Endothelial cell of umbilical vein (primary cell): ENCODE data around the gene ZNF496. TPM values are rescaled to one million over a fixed set of nuclear protein-coding genes. Genes with fewer than 3 reads are reported as not detected.
"Not testable (repeated sequence)": the region's sequence is repeated elsewhere in the genome, so short reads cannot be mapped to it uniquely, and the experiment has no call there.

ENCODE experiments used
- BruUV-seq: library from RNA; stranded (reverse); fragments of 400-500 nt; replicated peaks from 2 replicates; lab custom pipeline; 2021; lab: Mats Ljungman, UMichigan
- CTCF ChIA-PET: fragments of 300-600, 350-600 bp; sonication (Branson Sonifier 250); formaldehyde crosslinking; loops from one replicate; lab custom pipeline; 2021; ENCODE audit warnings: antibody characterized with exemption, inconsistent platforms; lab: Charles Lee
- POLR2A ChIA-PET: fragments of 300-600, 350-600 bp; sonication (Branson Sonifier 250); formaldehyde crosslinking; loops from one replicate; lab custom pipeline; 2021; ENCODE audit warnings: antibody characterized with exemption, inconsistent platforms; lab: Charles Lee
- DNase-seq: peaks from one replicate; pipeline ENCODE4 v3.0.0-alpha.2; 2011; ENCODE audit warnings: low read depth, low spot score
- FAIRE-seq: peaks from 2 replicates; lab custom pipeline; 2011; peaks lifted over from hg19 to GRCh38; lab: Jason Lieb, UNC
- H2AFZ ChIP-seq: 2 replicates; pipeline ENCODE4 v1.6.0; 2012; ENCODE audit warnings: low read depth, low read length, control low read depth, inconsistent platforms
- H3K27ac ChIP-seq: 2 replicates; pipeline ENCODE4 v1.5.1; 2011; ENCODE audit warnings: low read depth, mild to moderate bottlenecking, control low read depth, low read length, moderate library complexity; ENCODE audit not compliant: insufficient read depth
- H3K27me3 ChIP-seq, 2 experiments: 2 replicates each; pipeline versions ENCODE4 v1.6.0 to v1.6.1; 2011; ENCODE audit warnings: low read length in 2 of 2, mixed read lengths in 1 of 2; ENCODE audit not compliant: control insufficient read depth in 2 of 2, insufficient read depth in 2 of 2
- H3K36me3 ChIP-seq, 2 experiments: 2 replicates in 1 of 2; 3 replicates in 1 of 2; pipeline ENCODE4 v1.5.1; 2011; ENCODE audit warnings: low read length in 2 of 2, mild to moderate bottlenecking in 1 of 2, moderate library complexity in 1 of 2; ENCODE audit not compliant: control insufficient read depth in 2 of 2, insufficient read depth in 2 of 2; ENCODE audit errors: extremely low read depth in 1 of 2
- H3K4me1 ChIP-seq: 3 replicates; pipeline ENCODE4 v1.5.1; 2011; ENCODE audit warnings: mild to moderate bottlenecking, low read length; ENCODE audit not compliant: control insufficient read depth, insufficient read depth; ENCODE audit errors: extremely low read depth
- H3K4me2 ChIP-seq: 2 replicates; pipeline ENCODE4 v1.6.1; 2011; ENCODE audit warnings: low read length, control low read depth, mixed read lengths; ENCODE audit not compliant: insufficient read depth
- H3K4me3 ChIP-seq, 3 experiments: fragments of 200-600 bp in 1 of 3; sonication (generic), shearing (Covaris generic) in 1 of 3; replicated peaks in 1 of 3; 2 replicates each; pipeline ENCODE4 v1.5.1; 2011 to 2016; ENCODE audit warnings: control low read depth in 3 of 3, low read length in 3 of 3, mild to moderate bottlenecking in 2 of 3, inconsistent platforms in 1 of 3, low read depth in 1 of 3, moderate library complexity in 1 of 3; ENCODE audit not compliant: insufficient read depth in 1 of 3
- H3K79me2 ChIP-seq: 2 replicates; pipeline ENCODE4 v1.6.0; 2012; ENCODE audit warnings: low read length, inconsistent platforms; ENCODE audit not compliant: control insufficient read depth, insufficient read depth
- H3K9ac ChIP-seq: replicated peaks from 2 replicates; pipeline ENCODE3; 2011; ENCODE audit warnings: low read length, control low read depth; ENCODE audit not compliant: insufficient read depth; ENCODE audit errors: extremely low read depth
- H3K9me1 ChIP-seq: replicated peaks from 3 replicates; pipeline ENCODE4 v1.6.0; 2011; ENCODE audit warnings: mild to moderate bottlenecking, low read length; ENCODE audit not compliant: control insufficient read depth, insufficient read depth; ENCODE audit errors: extremely low read depth
- H3K9me3 ChIP-seq: replicated peaks from 2 replicates; pipeline ENCODE4 v1.5.1; 2012; ENCODE audit warnings: low read length, inconsistent platforms; ENCODE audit not compliant: control insufficient read depth, insufficient read depth
- H4K20me1 ChIP-seq: replicated peaks from 2 replicates; pipeline ENCODE3; 2011; ENCODE audit warnings: mild to moderate bottlenecking, low read length; ENCODE audit not compliant: control insufficient read depth, insufficient read depth; ENCODE audit errors: extremely low read depth
- EZH2 ChIP-seq: IDR thresholded peaks from 2 replicates; pipeline ENCODE4 v1.6.1; 2012; ENCODE audit warnings: borderline replicate concordance, low read depth, mild to moderate bottlenecking, moderate library complexity, low read length, inconsistent platforms; ENCODE audit not compliant: severe bottlenecking
- FOS ChIP-seq: IDR thresholded peaks from 2 replicates; pipeline ENCODE4 v1.6.1; 2011; ENCODE audit warnings: mild to moderate bottlenecking, low read length, moderate library complexity, borderline replicate concordance; ENCODE audit not compliant: insufficient read depth
- GATA2 ChIP-seq: IDR thresholded peaks from 2 replicates; pipeline ENCODE4 v1.7.0; 2011; ENCODE audit warnings: low read depth, mild to moderate bottlenecking, moderate library complexity, mixed read lengths, low read length; ENCODE audit not compliant: insufficient read length, insufficient read depth
- JUN ChIP-seq: IDR thresholded peaks from 2 replicates; pipeline ENCODE4 v1.6.1; 2011; ENCODE audit warnings: borderline replicate concordance, low read depth; ENCODE audit not compliant: insufficient read length, insufficient read depth
- MYC ChIP-seq: IDR thresholded peaks from one replicate; pipeline ENCODE4 v1.6.1; 2011; ENCODE audit warnings: mild to moderate bottlenecking, low read depth, low read length
- POLR2A ChIP-seq: IDR thresholded peaks from 2 replicates; pipeline ENCODE4 v1.6.1; 2012; ENCODE audit warnings: low read depth, mild to moderate bottlenecking, control low read depth, low read length
- POLR2AphosphoS5 ChIP-seq: IDR thresholded peaks from 2 replicates; pipeline ENCODE4 v1.6.1; 2012; ENCODE audit warnings: low read depth, mild to moderate bottlenecking, control low read depth, low read length, moderate library complexity; ENCODE audit not compliant: insufficient read depth
- dilution Hi-C: fragments of 300-500 bp; cut with MboI; formaldehyde crosslinking; loops from one replicate; pipeline ENCODE4 v1.15.0; 2019; ENCODE audit warnings: low sequenced_read_pairs; ENCODE audit not compliant: extremely low pct_ligation_motif_present
- intact Hi-C: fragments of 100-400 bp; cut with micrococcal nuclease; formaldehyde crosslinking; loops from one replicate; pipeline ENCODE4 v1.10.0; 2022
- polyA plus RNA-seq, 4 experiments: library from polyadenylated mRNA; depleted of rRNA in 3 of 4; stranded (reverse) in 3 of 4; unstranded in 1 of 4; fragments of >200 nt; gene quantifications; 2 replicates each; pipeline versions ENCODE4 v1.2.1 to v1.2.3, GENCODE V29; 2011 to 2012; ENCODE audit warnings: missing spikeins in 1 of 4
- total RNA-seq: library from RNA; stranded (reverse); gene quantifications from 2 replicates; pipeline ENCODE4 v1.2.3, GENCODE V29; 2021
- TF ChIP-seq, protein P1 (sequence below): IDR thresholded peaks from 2 replicates; pipeline ENCODE4 v1.6.1; 2011; ENCODE audit not compliant: insufficient read depth, insufficient read length
- TF ChIP-seq, protein P2 (sequence below), 2 donors: IDR thresholded peaks; 1 replicate in 1 of 2; 2 replicates in 1 of 2; pipeline ENCODE4 v1.5.1; 2011; ENCODE audit warnings: low read length in 2 of 2, mild to moderate bottlenecking in 2 of 2, moderate library complexity in 2 of 2, control low read depth in 1 of 2, inconsistent platforms in 1 of 2, low read depth in 1 of 2; ENCODE audit not compliant: insufficient read depth in 1 of 2; ENCODE audit errors: extremely low read depth in 1 of 2

ZNF496 gene
- total and polyA plus RNA-seq, 2 donors (not counting 3 experiments of a cell fraction or from before 2014, with no cell fraction given), result 22.4 to 46.0 TPM

DNA sequence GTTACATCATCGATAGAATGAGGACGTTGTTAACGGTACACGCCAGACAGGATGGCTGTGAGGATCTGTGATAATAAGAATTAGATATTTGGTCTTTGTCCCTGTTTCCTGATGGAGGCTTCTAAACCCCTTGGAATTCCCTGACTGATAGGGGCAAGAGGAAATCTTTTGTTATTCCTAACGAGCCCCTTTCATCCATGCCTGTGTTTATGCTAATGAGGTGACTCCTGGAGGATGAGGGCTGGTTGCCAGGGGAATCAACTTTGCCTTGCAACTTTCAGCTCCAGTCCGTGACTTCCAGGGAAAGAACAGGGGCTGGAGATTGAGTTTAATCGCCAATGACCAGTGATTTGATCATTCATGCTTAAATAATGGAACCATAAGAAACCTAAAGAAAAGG lies 45.0 kb upstream of the ZNF496 start:
- no peaks in the 10 kb centered on the region for H3K79me2 ChIP-seq
- dilution Hi-C loops (no loop called here), intact Hi-C loops (no loop called here)
- no peak overlapping the region for H2AFZ ChIP-seq
- no peaks in the 10 kb centered on the region for H3K4me1 ChIP-seq
- peaks cover 0 to 3% of the 10 kb centered on the region in 2 experiments for H3K27me3 ChIP-seq
- no peak for DNase-seq
- no peak overlapping the region for H3K4me3 ChIP-seq
- H3K9me1 ChIP-seq, result no peaks in the 10 kb centered on the region
- no peak for FAIRE-seq
- H3K9me3 ChIP-seq, result no peaks in the 10 kb centered on the region
- H3K9ac ChIP-seq, result no peak overlapping the region
- no peaks in the 10 kb centered on the region for H4K20me1 ChIP-seq
- no peaks in the 10 kb centered on the region for H3K36me3 ChIP-seq
- BruUV-seq, result no TSS peak
- no peak for TF ChIP-seq GATA2
- POLR2A ChIA-PET, result no interaction called here
- no peak overlapping the region for H3K4me2 ChIP-seq
- no peak overlapping the region for H3K27ac ChIP-seq
- CTCF ChIA-PET, result no interaction called here

DNA sequence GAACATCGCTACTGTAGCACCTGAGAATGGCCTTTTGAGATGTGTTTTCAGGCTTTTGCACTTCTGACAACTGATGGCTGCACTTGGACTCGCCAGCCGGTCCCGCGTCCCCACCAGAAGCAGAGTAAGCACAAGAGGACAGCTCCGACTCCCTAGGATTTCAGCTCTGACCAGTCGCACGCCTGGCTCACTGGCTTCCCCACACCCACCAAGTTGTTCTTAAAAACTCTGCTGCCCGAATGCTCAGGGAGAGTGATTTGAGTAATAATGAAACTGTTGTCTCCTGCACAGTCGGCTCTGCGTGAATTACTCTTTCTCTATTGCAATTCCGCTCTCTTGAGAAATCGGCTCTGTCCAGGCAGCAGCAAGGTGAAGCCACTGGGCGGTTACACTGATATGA lies 44.1 kb upstream of the ZNF496 start:
- no peak overlapping the region for H3K27ac ChIP-seq
- ChIA-PET CTCF (no interaction called here), POLR2A (no interaction called here)
- no peak overlapping the region for H3K4me2 ChIP-seq
- no peak overlapping the region for H3K9ac ChIP-seq
- H2AFZ ChIP-seq, result no peak overlapping the region
- intact Hi-C loops, result no loop called here
- no peak overlapping the region for H3K4me3 ChIP-seq
- no peaks in the 10 kb centered on the region for H3K36me3 ChIP-seq
- BruUV-seq, result no TSS peak
- no peaks in the 10 kb centered on the region for H3K79me2 ChIP-seq
- no peak for TF ChIP-seq POLR2A
- TF ChIP-seq JUN, result no peak
- TF ChIP-seq MYC, result no peak
- no peak for TF ChIP-seq EZH2
- TF ChIP-seq, protein P1, sequence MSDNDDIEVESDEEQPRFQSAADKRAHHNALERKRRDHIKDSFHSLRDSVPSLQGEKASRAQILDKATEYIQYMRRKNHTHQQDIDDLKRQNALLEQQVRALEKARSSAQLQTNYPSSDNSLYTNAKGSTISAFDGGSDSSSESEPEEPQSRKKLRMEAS, result no peak
- TF ChIP-seq GATA2, result no peak
- no peak for TF ChIP-seq POLR2AphosphoS5
- TF ChIP-seq, protein P2, sequence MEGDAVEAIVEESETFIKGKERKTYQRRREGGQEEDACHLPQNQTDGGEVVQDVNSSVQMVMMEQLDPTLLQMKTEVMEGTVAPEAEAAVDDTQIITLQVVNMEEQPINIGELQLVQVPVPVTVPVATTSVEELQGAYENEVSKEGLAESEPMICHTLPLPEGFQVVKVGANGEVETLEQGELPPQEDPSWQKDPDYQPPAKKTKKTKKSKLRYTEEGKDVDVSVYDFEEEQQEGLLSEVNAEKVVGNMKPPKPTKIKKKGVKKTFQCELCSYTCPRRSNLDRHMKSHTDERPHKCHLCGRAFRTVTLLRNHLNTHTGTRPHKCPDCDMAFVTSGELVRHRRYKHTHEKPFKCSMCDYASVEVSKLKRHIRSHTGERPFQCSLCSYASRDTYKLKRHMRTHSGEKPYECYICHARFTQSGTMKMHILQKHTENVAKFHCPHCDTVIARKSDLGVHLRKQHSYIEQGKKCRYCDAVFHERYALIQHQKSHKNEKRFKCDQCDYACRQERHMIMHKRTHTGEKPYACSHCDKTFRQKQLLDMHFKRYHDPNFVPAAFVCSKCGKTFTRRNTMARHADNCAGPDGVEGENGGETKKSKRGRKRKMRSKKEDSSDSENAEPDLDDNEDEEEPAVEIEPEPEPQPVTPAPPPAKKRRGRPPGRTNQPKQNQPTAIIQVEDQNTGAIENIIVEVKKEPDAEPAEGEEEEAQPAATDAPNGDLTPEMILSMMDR (IDR thresholded peaks at IDR 0.05; ENCODE audit: extremely low read depth in 1 of 2, insufficient read depth in 1 of 2, low read depth in 1 of 2, low read length in 2 of 2), result no peak
- no peak for TF ChIP-seq FOS
- H3K27me3 ChIP-seq, result peaks cover 0 to 3% of the 10 kb centered on the region in 2 experiments
- DNase-seq (no peak), FAIRE-seq (no peak)
- H3K4me1 ChIP-seq, result no peaks in the 10 kb centered on the region
- H3K9me3 ChIP-seq, result no peaks in the 10 kb centered on the region
- no peaks in the 10 kb centered on the region for H3K9me1 ChIP-seq
- dilution Hi-C loops, result no loop called here
- H4K20me1 ChIP-seq, result no peaks in the 10 kb centered on the region

DNA sequence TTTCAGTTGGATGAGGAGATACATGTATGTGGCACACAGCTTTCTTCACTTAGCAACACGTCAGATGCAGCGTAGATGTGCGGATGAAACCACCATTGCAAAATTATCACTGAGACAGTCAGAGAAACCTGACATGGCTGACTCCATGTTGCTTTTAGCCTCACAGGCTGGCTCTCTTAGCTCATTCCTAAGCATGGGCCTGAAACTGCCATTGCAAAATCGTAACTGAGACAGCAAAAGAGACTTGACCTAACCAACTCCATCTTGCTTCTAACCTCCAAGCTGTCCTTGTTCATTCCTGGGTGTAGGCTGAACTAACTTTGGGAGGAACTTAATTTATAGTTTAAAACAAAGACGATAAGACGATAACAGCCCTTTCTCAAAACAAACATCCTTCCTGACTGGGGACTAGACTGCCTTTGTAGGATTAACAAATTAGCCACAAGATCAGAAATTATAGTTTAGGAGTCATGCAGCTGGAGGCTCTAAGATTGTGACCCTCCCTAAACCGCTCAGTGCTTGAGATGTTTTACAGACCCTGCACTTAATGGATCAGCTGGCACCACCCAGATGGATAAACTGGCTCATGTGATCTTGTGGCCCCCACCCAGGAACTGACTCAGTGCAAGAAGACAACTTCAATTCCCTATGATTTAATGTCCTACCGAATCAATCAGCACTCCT lies 43.1 kb upstream of the ZNF496 start:
- H3K4me1 ChIP-seq, intact Hi-C loops, DNase-seq, H3K36me3 ChIP-seq, H2AFZ ChIP-seq, H3K79me2 ChIP-seq, H3K27me3 ChIP-seq, POLR2A ChIA-PET, BruUV-seq, dilution Hi-C loops, H3K9ac ChIP-seq, H4K20me1 ChIP-seq, H3K27ac ChIP-seq, H3K9me1 ChIP-seq, FAIRE-seq, H3K9me3 ChIP-seq, H3K4me3 ChIP-seq, H3K4me2 ChIP-seq: not testable (repeated sequence)
- CTCF ChIA-PET, result interaction anchor here (0.7 to 1.6 kb wide), 3 partner anchors 15 to 467 kb away, joined by 4 to 5 read pairs (median 4); no protein-coding TSS in a partner anchor
